DND-41 (cell line): ENCODE measurements around the gene SLC25A44.

Experiments
- ATAC-seq: fragments of 200-7000 bp; cut with Tn5 transposase; 3 replicates; pipeline ENCODE4 v1.9.1; 2021; ENCODE audit warnings: low read depth; ENCODE audit not compliant: insufficient read depth
- DNase-seq: peaks from one replicate; pipeline ENCODE4 v3.0.0-alpha.2; 2020
- H2AFZ ChIP-seq: 2 replicates; pipeline ENCODE4 v1.6.0; 2012; ENCODE audit warnings: low read depth, low read length
- H3K27ac ChIP-seq: 2 replicates; pipeline ENCODE4 v1.5.1; 2012; ENCODE audit warnings: low read length, inconsistent platforms
- H3K27me3 ChIP-seq: fragments of 200-600 bp; sonication (generic); 2 replicates; pipeline ENCODE4 v1.6.0; 2012; ENCODE audit warnings: low read length, mild to moderate bottlenecking, inconsistent platforms; ENCODE audit not compliant: insufficient read depth, poor library complexity
- H3K36me3 ChIP-seq: 2 replicates; pipeline ENCODE4 v1.5.1; 2012; ENCODE audit warnings: low read length, inconsistent platforms; ENCODE audit not compliant: insufficient read depth
- H3K4me1 ChIP-seq: 2 replicates; pipeline ENCODE4 v1.5.1; 2012; ENCODE audit warnings: mild to moderate bottlenecking, low read length; ENCODE audit not compliant: insufficient read depth
- H3K4me2 ChIP-seq: 2 replicates; pipeline ENCODE4 v1.6.0; 2012; ENCODE audit warnings: mild to moderate bottlenecking, moderate library complexity, low read length, inconsistent platforms; ENCODE audit not compliant: insufficient read depth
- H3K4me3 ChIP-seq, 2 experiments: fragments of 200-600 bp in 1 of 2; shearing (Covaris generic) in 1 of 2; 2 replicates each; pipeline ENCODE4 v1.5.1; 2012 to 2016; ENCODE audit warnings: inconsistent platforms in 2 of 2, low read length in 2 of 2, mild to moderate bottlenecking in 2 of 2, low read depth in 1 of 2, moderate library complexity in 1 of 2
- H3K79me2 ChIP-seq: 2 replicates; pipeline ENCODE4 v1.6.0; 2012; ENCODE audit warnings: low read length, inconsistent platforms; ENCODE audit not compliant: insufficient read depth
- H3K9ac ChIP-seq: 2 replicates; pipeline ENCODE4 v1.6.0; 2012; ENCODE audit warnings: low read depth, mild to moderate bottlenecking, inconsistent platforms, low read length, moderate library complexity
- H3K9me3 ChIP-seq: 2 replicates; pipeline ENCODE4 v1.5.1; 2012; ENCODE audit warnings: low read length, moderate library complexity, mild to moderate bottlenecking, inconsistent platforms; ENCODE audit not compliant: insufficient read depth, severe bottlenecking
- H4K20me1 ChIP-seq: 2 replicates; pipeline ENCODE4 v1.6.0; 2012; ENCODE audit warnings: low read length; ENCODE audit not compliant: insufficient read depth
- CTCF ChIP-seq: IDR thresholded peaks from 2 replicates; pipeline ENCODE4 v1.5.1; 2012; ENCODE audit warnings: borderline replicate concordance, low read length, moderate library complexity, mild to moderate bottlenecking; ENCODE audit not compliant: poor library complexity, severe bottlenecking; ENCODE audit errors: extremely low read depth
- EZH2 ChIP-seq: IDR thresholded peaks from 3 replicates; pipeline ENCODE4 v1.6.1; 2012; ENCODE audit warnings: borderline replicate concordance, low read depth, mild to moderate bottlenecking, moderate library complexity, low read length, inconsistent platforms; ENCODE audit not compliant: severe bottlenecking

The SLC25A44 gene

GRCh38 chr1:156149374-156150332, 44.3 kb upstream of the SLC25A44 start:
- Histone ChIP-seq H4K20me1 (no peaks in the 10 kb centered on the region), H3K79me2 (no peaks in the 10 kb centered on the region), H3K9me3 (no peaks in the 10 kb centered on the region), H3K4me2 (no peak overlapping the region), H3K27ac (no peak overlapping the region), H3K4me1 (no peaks in the 10 kb centered on the region), H3K4me3 (no peak overlapping the region), H2AFZ (no peak overlapping the region), H3K36me3 (no peaks in the 10 kb centered on the region), H3K9ac (no peak overlapping the region), H3K27me3 (peaks cover 5% of the 10 kb centered on the region)
- no peak for TF ChIP-seq CTCF
- no peak for TF ChIP-seq EZH2
- no peak for DNase-seq
- ATAC-seq, result no peak

GRCh38 chr1:156150333-156151011, 43.4 kb upstream of the SLC25A44 start:
- no peak for TF ChIP-seq EZH2
- TF ChIP-seq CTCF, result no peak
- Histone ChIP-seq H4K20me1 (no peaks in the 10 kb centered on the region), H3K4me3 (no peak overlapping the region), H3K4me1 (no peaks in the 10 kb centered on the region), H3K79me2 (no peaks in the 10 kb centered on the region), H3K9me3 (no peaks in the 10 kb centered on the region), H2AFZ (no peak overlapping the region), H3K9ac (no peak overlapping the region), H3K36me3 (no peaks in the 10 kb centered on the region), H3K4me2 (no peak overlapping the region), H3K27me3 (peaks cover 5% of the 10 kb centered on the region), H3K27ac (no peak overlapping the region)
- ATAC-seq (no peak), DNase-seq (no peak)

GRCh38 chr1:156151093-156151688, 42.7 kb upstream of the SLC25A44 start:
- H3K9me3 ChIP-seq, result no peaks in the 10 kb centered on the region
- no peak overlapping the region for H2AFZ ChIP-seq
- peaks cover 5% of the 10 kb centered on the region for H3K27me3 ChIP-seq
- no peak for TF ChIP-seq EZH2
- TF ChIP-seq CTCF, result no peak
- no peak overlapping the region for H3K27ac ChIP-seq
- no peak overlapping the region for H3K4me2 ChIP-seq
- H3K4me1 ChIP-seq, result no peaks in the 10 kb centered on the region
- H3K36me3 ChIP-seq, result no peaks in the 10 kb centered on the region
- ATAC-seq (no peak), DNase-seq (no peak)
- H3K79me2 ChIP-seq, result no peaks in the 10 kb centered on the region
- no peak overlapping the region for H3K9ac ChIP-seq
- no peaks in the 10 kb centered on the region for H4K20me1 ChIP-seq
- no peak overlapping the region for H3K4me3 ChIP-seq
